ENCODE data around the gene SARNP. TPM values are rescaled to one million over a fixed set of nuclear protein-coding genes. Genes with fewer than 3 reads are reported as not detected.

Gene SARNP
- polyA plus RNA-seq, 1 donor, result 64.9 TPM

- no peak for DNase-seq
These were observed 93.9 kb downstream of the SARNP start for GRCh38 chr12:55723516-55724225.

GRCh38 chr12:55722948-55723347 lies 94.6 kb downstream of the SARNP start:
- no peak for DNase-seq

GRCh38 chr12:55721601-55722213 lies 95.8 kb downstream of the SARNP start:
- DNase-seq, result no peak

GRCh38 chr12:55720894-55721444 lies 96.6 kb downstream of the SARNP start:
- no peak for DNase-seq

GRCh38 chr12:55720071-55720564 lies 97.4 kb downstream of the SARNP start, which contains the start of gene RDH5:
Gene RDH5, plus strand, starts transcription at chr12:55720393. Its CDS starts 792 bp downstream, at chr12:55721185.
- no peak for DNase-seq

GRCh38 chr12:55719371-55719770 lies 98.2 kb downstream of the SARNP start:
- DNase-seq, result no peak

- DNase-seq, result no peak
These were observed 98.8 kb downstream of the SARNP start for GRCh38 chr12:55718624-55719275.

GRCh38 chr12:55718015-55718414 lies 99.5 kb downstream of the SARNP start:
- no peak for DNase-seq

GRCh38 chr12:55717011-55718007 lies 100.2 kb downstream of the SARNP start:
- no peak for DNase-seq

- DNase-seq, result no peak
These were observed 101.0 kb downstream of the SARNP start for GRCh38 chr12:55716582-55716957.

GRCh38 chr12:55715833-55716581 lies 101.5 kb downstream of the SARNP start, which contains the start of gene BLOC1S1:
Gene BLOC1S1, plus strand, starts transcription at chr12:55716046. Its CDS starts 6 bp downstream, at chr12:55716052.
- DNase-seq, result peak; percentile 98

- no peak for DNase-seq
These were observed 102.3 kb downstream of the SARNP start for GRCh38 chr12:55715169-55715764.

- no peak for DNase-seq
These were observed 103.8 kb downstream of the SARNP start for GRCh38 chr12:55713721-55714120.

- no peak for DNase-seq
These were observed 104.7 kb downstream of the SARNP start for GRCh38 chr12:55712700-55713415.

- no peak for DNase-seq
These were observed 105.6 kb downstream of the SARNP start for GRCh38 chr12:55711786-55712553.

GRCh38 chr12:55708695-55709233 lies 108.8 kb downstream of the SARNP start:
- no peak for DNase-seq

- no peak for DNase-seq
These were observed 109.5 kb downstream of the SARNP start, which contains the start of gene ITGA7 for GRCh38 chr12:55707841-55708694. Gene ITGA7, minus strand, starts transcription at chr12:55707904. Its CDS starts 222 bp downstream, at chr12:55707682.
